Measurements from ENCODE around the gene EARS2.

EARS2 gene

DNA sequence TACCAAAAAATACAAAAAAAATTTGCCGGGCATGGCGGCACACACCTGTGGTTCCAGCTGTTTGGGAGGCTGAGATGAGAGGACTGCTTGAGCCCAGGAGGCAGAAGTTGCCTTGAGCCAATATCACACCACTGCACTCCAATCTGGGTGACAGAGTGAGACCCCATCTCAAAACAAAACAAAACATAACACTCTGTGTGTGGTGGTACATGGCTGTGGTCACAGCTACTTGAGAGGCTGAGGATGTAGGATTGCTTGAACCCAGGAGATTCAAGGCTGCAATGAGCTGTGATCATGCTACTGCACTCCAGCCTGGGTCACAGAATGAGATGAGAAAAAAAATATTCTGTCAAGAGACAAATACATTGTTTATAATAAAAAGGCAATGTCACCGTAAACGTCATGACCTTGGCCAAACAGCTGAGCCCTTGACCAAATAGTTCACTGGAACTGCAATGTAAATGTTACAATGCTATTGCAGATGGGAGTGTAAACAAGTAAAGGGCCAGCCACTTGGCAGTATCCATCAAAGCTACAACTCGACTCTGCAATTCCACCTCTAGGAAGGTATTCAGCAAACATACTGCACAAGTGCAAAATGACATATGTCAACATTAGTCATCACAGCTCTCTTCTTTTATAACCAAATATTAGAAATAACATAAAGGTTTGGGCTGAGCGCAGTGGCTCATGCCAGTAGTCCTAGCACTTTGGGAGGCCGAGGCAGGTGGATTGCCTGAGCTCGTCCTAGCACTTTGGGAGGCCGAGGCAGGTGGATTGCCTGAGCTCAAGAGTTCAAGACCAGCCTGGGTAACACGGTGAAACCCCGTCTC is 16.9 kb downstream of the EARS2 start:
- no peak for DNase-seq (ENCODE audit: low read depth)
- TF ChIP-seq, protein P1, sequence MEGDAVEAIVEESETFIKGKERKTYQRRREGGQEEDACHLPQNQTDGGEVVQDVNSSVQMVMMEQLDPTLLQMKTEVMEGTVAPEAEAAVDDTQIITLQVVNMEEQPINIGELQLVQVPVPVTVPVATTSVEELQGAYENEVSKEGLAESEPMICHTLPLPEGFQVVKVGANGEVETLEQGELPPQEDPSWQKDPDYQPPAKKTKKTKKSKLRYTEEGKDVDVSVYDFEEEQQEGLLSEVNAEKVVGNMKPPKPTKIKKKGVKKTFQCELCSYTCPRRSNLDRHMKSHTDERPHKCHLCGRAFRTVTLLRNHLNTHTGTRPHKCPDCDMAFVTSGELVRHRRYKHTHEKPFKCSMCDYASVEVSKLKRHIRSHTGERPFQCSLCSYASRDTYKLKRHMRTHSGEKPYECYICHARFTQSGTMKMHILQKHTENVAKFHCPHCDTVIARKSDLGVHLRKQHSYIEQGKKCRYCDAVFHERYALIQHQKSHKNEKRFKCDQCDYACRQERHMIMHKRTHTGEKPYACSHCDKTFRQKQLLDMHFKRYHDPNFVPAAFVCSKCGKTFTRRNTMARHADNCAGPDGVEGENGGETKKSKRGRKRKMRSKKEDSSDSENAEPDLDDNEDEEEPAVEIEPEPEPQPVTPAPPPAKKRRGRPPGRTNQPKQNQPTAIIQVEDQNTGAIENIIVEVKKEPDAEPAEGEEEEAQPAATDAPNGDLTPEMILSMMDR (IDR thresholded peaks at IDR 0.05; ENCODE audit: control insufficient read depth, insufficient read depth, low read depth, low read length, missing control alignments): no peak
- H3K4me3 ChIP-seq (ENCODE audit: control insufficient read depth, low read depth, low read length): no peak overlapping the region

DNA sequence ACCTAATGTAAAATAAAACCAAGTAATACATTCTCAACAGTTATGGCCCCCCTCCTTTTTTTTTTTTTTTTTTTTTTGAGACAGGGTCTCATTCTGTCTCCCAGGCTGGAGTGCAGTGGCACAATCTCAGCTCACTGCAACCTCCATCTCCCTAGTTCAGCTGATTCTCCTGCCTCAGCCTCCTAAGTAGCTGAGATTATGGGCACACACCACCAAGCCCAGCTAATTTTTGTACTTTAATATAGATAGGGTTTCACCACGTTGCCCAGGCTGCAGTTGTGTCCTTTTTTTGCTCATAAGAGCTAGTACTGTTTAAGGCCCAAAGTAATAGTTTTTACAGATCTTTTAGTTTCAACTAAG is 18.3 kb downstream of the EARS2 start:
- TF ChIP-seq, protein P1 (IDR thresholded peaks at IDR 0.05; ENCODE audit: control insufficient read depth, insufficient read depth, low read depth, low read length, missing control alignments): no peak
- no peak overlapping the region for H3K4me3 ChIP-seq (ENCODE audit: control insufficient read depth, low read depth, low read length)

DNA sequence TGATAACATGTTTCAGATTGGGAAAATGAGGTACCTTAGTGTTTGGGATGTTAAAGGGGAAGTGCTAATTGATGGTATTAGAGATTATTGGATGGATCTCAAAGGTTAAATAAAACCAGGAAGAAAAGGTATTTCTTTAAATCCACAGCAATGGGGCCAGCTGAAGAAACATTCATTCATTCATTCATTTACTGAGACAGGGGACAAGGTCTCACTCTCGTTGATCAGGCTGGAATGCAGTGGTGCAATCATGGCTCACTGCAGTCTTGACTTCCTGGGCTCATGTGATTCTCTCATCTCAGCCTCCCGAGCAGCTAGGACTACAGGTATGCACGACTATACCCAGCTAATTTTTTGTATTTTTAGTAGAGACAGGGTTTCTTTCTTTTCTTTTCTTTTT is 19.8 kb downstream of the EARS2 start:
- TF ChIP-seq, protein P1 (IDR thresholded peaks at IDR 0.05; ENCODE audit: control insufficient read depth, insufficient read depth, low read depth, low read length, missing control alignments): no peak
- no peak for DNase-seq (ENCODE audit: low read depth)
- H3K4me3 ChIP-seq (ENCODE audit: control insufficient read depth, low read depth, low read length): no peak overlapping the region

More for the DNA sequence above, 18.3 kb downstream of the EARS2 start:
- no peak for DNase-seq (ENCODE audit: low read depth)

DNA sequence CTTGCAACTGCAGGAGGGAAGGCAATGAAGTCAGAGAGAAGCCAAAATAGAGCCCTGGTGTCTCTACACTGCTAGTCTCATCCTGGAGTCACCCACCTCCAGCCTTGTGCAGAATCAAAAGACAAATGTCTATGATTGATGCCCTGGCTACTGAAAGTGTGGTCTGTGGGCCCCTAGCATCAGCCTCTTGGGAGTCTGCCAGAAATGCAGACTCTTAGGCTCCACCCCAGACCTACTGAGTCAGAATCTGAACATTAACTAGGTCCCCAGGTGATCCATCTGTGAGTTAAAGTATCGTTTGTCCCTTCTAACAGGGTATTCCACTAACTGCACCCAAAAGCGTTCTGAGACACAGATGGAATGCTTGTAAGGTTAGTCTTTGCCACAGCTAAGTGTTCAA is 21.2 kb downstream of the EARS2 start:
- DNase-seq (ENCODE audit: low read depth): no peak
- TF ChIP-seq, protein P1 (IDR thresholded peaks at IDR 0.05; ENCODE audit: control insufficient read depth, insufficient read depth, low read depth, low read length, missing control alignments): no peak
- no peak overlapping the region for H3K4me3 ChIP-seq (ENCODE audit: control insufficient read depth, low read depth, low read length)

DNA sequence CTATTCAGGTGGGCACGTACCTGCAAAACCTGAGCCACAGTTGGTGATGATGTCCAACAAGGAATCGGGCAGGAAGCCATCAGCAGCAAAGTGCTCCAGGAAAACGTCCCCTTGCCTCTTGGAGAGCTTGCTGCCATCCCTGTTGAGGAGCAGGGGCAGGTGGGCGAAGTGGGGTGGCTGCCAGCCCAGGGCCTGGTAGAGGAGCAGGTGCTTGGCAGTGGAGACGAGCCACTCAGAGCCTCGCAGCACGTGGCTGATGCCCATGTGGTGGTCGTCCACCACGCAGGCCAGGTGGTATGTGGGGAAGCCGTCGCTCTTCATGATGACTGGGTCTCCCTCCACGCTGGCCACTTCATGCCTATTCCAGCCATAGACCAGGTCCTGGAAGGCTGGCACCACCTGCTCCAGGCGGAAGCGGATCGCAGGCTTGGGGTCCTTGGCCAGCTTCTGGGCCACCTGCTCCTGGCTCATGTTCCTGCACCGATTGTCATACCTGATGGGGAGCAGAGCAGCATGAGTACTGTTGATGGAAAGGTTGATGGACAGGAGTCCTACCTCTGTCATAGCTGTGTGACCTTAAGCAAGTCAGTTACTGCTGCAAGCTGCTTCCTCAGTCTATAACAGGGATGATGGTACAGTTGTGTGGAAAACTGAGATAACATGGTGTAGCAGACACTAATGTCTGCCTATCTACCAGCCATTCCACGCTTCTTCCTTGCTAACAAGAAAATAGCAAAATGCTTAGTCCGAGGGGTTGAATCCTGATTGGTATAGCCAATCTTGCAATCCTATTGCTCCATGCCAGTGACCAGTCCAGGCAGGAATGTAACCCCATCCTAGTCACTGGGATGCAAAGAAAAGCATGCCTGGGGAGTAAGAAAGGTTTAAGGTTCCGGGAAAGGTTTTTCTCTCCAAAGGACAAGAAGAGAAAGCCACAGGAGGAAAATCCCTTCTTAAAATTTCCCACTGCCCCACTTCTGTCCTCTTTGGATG is 22.0 kb downstream of the EARS2 start:
- no peak for DNase-seq (ENCODE audit: low read depth)
- no peak overlapping the region for H3K4me3 ChIP-seq (ENCODE audit: control insufficient read depth, low read depth, low read length)
- TF ChIP-seq, protein P1 (IDR thresholded peaks at IDR 0.05; ENCODE audit: control insufficient read depth, insufficient read depth, low read depth, low read length, missing control alignments): no peak

DNA sequence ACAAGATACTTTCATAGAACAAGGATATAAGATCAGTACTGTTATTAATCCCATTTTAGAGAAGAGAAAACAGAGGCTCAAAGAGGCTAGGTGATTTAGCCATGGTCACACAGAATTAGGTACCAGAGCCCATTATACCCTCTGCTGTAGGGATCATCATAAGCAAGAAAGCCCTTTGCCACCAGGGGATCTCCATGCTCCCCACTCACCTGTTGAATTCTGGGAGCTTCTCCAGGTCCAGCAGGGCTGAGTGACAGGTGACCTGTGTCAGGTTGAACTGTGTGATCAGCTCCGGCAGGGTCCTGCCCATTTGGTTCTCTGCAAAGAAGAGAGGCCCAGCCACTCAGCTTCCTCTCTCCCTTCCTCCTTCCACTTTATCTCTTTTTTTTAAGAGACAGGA is 24.7 kb downstream of the EARS2 start:
- H3K4me3 ChIP-seq (ENCODE audit: control insufficient read depth, low read depth, low read length): no peak overlapping the region
- TF ChIP-seq, protein P1 (IDR thresholded peaks at IDR 0.05; ENCODE audit: control insufficient read depth, insufficient read depth, low read depth, low read length, missing control alignments): no peak
- DNase-seq (ENCODE audit: low read depth): no peak

All from AG09309 (cell line).